HAP-1 (cell line): ENCODE results near the gene TMEM150A.

Source experiments
- DNase-seq, 2 experiments: peaks; one replicate each; pipeline ENCODE4 v3.0.0-alpha.2; 2016 to 2020; ENCODE audit warnings: low spot score in 2 of 2
- H3K27me3 ChIP-seq: fragments of 250-450 bp; sonication (Bioruptor Pico); 2 replicates; pipeline ENCODE4 v1.5.1; 2020; ENCODE audit warnings: low read depth, mild to moderate bottlenecking, moderate library complexity
- H3K36me3 ChIP-seq: fragments of 250-450 bp; sonication (Bioruptor Pico); replicated peaks from 2 replicates; pipeline ENCODE4 v1.5.1; 2020; ENCODE audit warnings: mild to moderate bottlenecking
- H3K4me1 ChIP-seq: fragments of 250-450 bp; sonication (Bioruptor Pico); 2 replicates; pipeline ENCODE4 v1.5.1; 2020; ENCODE audit warnings: mild to moderate bottlenecking
- H3K4me3 ChIP-seq: fragments of 250-450 bp; sonication (Bioruptor Pico); 2 replicates; pipeline ENCODE4 v1.5.1; 2020; ENCODE audit warnings: mild to moderate bottlenecking, moderate library complexity
- H3K9me3 ChIP-seq: fragments of 250-450 bp; sonication (Bioruptor Pico); 2 replicates; pipeline ENCODE4 v1.5.1; 2020; ENCODE audit warnings: mild to moderate bottlenecking, moderate library complexity
- in situ Hi-C: fragments of 300-500 bp; cut with MboI; formaldehyde crosslinking; loops from 3 replicates; pipeline ENCODE4 v1.14.3; 2020; ENCODE audit warnings: low sequenced_read_pairs, inconsistent platforms, mixed read lengths

Gene TMEM150A, protein sequence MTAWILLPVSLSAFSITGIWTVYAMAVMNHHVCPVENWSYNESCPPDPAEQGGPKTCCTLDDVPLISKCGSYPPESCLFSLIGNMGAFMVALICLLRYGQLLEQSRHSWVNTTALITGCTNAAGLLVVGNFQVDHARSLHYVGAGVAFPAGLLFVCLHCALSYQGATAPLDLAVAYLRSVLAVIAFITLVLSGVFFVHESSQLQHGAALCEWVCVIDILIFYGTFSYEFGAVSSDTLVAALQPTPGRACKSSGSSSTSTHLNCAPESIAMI

DNA sequence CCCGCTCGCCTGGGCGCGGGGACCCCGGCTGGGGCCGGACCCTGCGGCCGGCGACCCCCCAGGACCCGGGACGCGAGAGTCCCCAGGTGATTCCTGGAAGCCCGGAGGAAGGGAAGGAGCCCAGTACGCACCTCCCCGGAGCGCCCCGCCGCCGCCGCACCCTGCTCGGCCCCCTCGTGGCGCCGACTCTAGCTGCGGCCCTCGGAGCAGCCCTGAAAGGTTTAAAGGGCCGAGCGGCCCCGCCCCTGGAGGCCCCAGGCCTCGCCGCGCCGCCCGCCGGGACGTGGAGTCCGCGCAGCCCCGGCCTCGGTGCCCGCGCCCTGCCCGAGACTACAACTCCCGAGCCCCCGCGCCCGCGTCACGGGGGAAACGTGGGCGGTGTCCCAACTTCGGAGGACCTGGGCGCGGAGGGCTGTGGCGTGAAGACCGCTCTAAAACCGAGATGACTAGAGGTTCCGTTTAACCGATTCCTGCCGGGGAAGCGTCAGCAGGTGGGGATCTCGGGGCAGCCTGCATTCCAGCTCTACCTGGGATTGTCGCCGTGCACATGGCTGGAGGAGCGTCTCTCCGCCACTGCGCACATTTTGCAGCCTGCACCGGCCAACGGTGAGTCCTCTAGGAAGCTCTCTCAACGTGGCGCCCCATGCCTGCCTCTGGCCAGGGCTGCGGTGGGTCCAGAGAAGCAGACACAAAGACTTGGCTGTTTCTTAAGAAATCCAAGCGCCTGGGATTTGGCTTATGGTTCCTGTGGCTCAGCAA is at the start of gene TMEM150A:
Gene TMEM150A (minus strand): TSS at position 223 of the 759 bp plus-strand sequence. CDS start 750 bp downstream, outside the sequence.
- peak; percentile 87 to 93 for DNase-seq
- Histone ChIP-seq H3K4me3 (peak within 1 kb of the TSS; percentile 71), H3K9me3 (no peaks in the 10 kb centered on the region), H3K27me3 (no peaks in the 10 kb centered on the region), H3K36me3 (peaks cover 17% of the 10 kb centered on the region), H3K4me1 (peaks cover 19% of the 10 kb centered on the region)
- in situ Hi-C loops = loop anchor here (5.0 kb wide), 1 partner anchor 40 kb away; the partner anchor contains the start of gene GGCX

DNA sequence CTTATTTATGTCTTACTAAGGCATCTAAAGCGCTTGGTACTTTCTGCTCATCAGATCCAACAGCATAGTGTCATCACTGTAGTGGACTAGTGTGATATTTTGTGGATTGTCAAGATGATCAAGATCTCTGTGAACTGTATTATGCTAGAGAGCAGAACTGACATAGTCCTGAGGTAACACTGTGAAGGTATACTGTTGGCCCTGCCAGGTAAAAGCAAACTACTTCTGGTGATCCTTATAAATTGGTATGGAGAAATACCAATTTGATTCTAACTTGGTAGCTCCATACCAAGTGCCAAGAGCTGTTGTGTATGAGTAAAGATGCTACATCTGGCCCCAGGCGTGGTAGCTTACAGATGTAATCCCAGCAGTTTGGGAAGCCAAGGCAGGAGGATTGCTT is 49.6 kb upstream of the TMEM150A start:
- in situ Hi-C loops = no loop called here

DNA sequence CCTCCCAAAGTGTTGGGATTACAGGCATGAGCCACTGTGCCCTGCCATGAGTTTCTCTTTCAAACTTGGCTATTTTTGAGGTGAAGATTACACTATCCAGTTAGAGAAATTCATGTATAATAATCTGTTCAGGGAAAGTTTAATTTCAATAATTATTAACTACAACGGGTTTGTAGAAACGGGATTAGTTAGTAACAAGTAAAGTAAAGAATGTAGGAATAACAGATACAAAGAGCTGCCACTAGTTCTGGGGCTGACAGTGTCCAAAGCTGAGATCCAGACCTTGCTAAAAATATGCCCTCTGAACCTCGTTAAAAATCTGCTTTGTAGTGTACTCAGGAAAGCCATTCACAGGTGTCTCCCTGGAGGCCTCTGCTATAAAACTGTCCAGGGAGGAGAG is 48.6 kb upstream of the TMEM150A start:
- in situ Hi-C loops = no loop called here

More for the DNA sequence above, 49.6 kb upstream of the TMEM150A start:
- Histone ChIP-seq H3K9me3 (no peaks in the 10 kb centered on the region), H3K36me3 (peaks cover 60% of the 10 kb centered on the region), H3K27me3 (no peaks in the 10 kb centered on the region), H3K4me1 (peaks cover 2% of the 10 kb centered on the region; the same call in 1 of the 2 replicates), H3K4me3 (no peak overlapping the region)
- DNase-seq = no peak

DNA sequence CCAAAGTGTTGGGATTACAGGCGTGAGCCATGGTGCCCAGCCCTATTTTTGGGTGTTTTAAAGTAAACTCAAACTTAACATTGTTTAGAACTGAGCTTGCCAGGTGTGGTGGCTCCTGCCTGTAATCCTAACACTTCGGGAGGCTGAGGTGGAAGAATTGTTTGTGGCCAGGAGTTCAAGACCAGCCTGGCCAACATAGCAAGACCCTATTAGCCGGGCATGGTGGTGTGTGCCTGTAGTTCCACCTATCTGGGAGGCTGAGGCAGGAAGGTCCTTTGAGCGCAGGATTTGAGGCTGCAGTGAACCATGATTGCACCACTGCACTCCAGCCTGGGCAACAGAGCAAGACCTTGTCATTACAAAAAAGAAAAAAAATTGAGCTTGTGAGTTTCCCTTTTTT is 48.0 kb upstream of the TMEM150A start:
- no peak for DNase-seq
- no peaks in the 10 kb centered on the region for H3K9me3 ChIP-seq
- H3K36me3 ChIP-seq = peaks cover 71% of the 10 kb centered on the region
- no peak overlapping the region for H3K4me3 ChIP-seq
- peaks cover 2% of the 10 kb centered on the region; the same call in 1 of the 2 replicates for H3K4me1 ChIP-seq
- no peaks in the 10 kb centered on the region for H3K27me3 ChIP-seq
- in situ Hi-C loops = no loop called here

More for the DNA sequence above, 48.6 kb upstream of the TMEM150A start:
- Histone ChIP-seq H3K4me3 (no peak overlapping the region), H3K36me3 (peaks cover 64% of the 10 kb centered on the region), H3K27me3 (no peaks in the 10 kb centered on the region), H3K9me3 (no peaks in the 10 kb centered on the region), H3K4me1 (peaks cover 2% of the 10 kb centered on the region; the same call in 1 of the 2 replicates)
- no peak for DNase-seq

DNA sequence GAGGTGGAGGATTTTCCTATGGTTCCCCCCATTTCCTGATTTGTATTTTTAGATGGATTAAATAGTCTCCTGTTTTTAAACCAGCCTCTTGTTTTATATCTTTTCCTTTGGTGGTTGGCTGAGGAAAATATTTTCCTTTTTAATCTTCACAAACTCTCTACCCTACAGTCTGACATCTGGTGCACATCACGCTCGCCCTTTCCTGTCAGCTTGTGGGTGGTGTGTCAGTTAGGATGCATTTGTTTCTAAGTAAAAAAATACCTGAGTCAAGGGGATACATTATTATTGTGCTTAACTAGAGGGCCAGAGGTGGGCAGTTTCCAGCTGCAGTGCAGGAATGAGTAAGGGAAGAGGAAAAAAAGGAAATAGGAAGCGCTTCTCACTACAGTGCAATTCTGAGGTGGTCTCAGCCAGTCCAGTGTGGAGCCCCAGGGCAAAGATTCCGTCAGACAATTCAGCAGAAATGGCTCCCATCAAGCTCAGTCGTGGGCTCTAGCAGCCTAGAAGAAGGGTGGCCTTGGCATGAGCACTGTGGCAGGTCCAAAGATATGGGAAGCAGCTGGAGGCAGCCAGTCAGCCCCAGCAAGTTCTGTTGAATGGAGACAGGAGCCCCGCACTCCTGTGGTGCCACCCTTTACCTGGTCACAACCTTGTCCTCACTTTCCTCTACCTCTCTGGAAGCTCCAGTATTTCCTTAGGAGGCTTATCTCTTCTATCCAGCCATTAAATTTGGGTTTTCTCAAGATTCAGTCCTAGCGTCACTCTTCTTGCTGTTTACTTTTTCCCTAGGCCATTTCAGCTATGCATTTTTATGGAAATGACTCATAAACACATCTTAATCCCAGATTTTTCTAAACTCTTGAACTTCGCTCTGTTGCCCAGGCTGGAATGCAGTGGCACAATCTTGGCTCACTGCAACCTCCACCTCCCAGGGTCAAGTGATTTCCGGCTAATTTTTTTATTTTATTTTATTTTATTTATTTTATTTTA is 47.0 kb upstream of the TMEM150A start:
- H3K4me3 ChIP-seq = no peak overlapping the region
- H3K36me3 ChIP-seq = peaks cover 80% of the 10 kb centered on the region
- no peaks in the 10 kb centered on the region for H3K9me3 ChIP-seq
- no peak for DNase-seq
- H3K4me1 ChIP-seq = peaks cover 2% of the 10 kb centered on the region; the same call in 1 of the 2 replicates
- H3K27me3 ChIP-seq = no peaks in the 10 kb centered on the region
- in situ Hi-C loops = no loop called here

DNA sequence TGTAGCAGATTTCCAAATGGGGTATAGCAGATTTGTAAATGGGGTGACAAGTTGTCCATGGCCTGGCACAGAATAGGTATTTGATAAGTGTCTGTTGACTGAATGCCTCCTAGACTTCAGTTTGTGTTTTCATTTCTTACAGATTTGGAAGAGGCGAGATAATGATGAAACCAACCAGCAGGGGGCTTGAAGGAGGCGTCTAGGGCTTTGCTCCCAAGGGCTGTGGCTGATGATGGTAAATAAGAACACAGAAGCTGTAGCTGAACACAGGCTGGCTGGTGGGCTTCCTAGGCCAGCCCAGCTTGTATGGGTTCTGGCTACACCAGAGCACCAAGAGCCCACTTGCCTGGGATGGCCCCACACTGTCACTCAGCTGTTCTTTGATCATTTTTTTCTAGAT is 46.1 kb upstream of the TMEM150A start:
- Histone ChIP-seq H3K36me3 (peaks cover 88% of the 10 kb centered on the region), H3K27me3 (no peaks in the 10 kb centered on the region), H3K4me1 (no peaks in the 10 kb centered on the region), H3K9me3 (no peaks in the 10 kb centered on the region), H3K4me3 (no peak overlapping the region)
- DNase-seq = peak in 1 of 2 experiments; percentile 48
- in situ Hi-C loops = no loop called here

DNA sequence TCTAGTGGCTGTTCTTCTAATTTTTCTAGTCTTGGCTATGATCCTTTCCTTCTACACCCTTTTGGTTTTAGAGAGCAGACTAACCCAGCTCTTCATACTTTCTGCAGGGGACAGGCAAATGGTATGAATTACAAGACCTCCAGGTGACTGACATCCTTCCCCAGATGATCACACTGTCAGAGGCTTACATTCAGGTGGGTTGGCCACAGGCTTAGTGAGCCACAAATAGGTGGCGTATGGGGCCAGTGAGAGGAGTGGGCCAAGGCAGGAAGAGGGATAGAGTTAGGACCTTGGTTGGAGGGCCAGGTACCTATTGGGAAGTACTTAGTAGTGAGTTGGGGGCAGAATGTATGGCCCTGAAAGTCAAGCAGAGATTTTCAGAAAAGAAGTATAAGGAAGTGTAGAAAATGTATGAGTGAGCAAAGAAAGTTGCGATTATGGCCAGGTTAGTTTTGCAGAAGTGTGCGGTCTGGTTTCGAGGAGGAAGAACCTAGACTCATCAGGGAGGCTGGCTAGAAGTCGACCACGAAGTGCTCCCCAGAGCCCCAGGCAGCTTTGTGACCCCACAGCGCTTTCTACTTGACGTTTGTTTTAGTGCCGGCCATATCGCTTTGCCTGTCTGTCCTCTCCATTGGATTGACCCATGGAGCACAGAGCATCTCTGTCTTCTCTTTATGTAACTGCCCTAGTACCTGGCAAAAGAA is 45.5 kb upstream of the TMEM150A start:
- H3K36me3 ChIP-seq = peaks cover 88% of the 10 kb centered on the region
- no peaks in the 10 kb centered on the region for H3K27me3 ChIP-seq
- no peaks in the 10 kb centered on the region for H3K9me3 ChIP-seq
- H3K4me1 ChIP-seq = no peaks in the 10 kb centered on the region
- DNase-seq = no peak
- no peak overlapping the region for H3K4me3 ChIP-seq
- in situ Hi-C loops = no loop called here

DNA sequence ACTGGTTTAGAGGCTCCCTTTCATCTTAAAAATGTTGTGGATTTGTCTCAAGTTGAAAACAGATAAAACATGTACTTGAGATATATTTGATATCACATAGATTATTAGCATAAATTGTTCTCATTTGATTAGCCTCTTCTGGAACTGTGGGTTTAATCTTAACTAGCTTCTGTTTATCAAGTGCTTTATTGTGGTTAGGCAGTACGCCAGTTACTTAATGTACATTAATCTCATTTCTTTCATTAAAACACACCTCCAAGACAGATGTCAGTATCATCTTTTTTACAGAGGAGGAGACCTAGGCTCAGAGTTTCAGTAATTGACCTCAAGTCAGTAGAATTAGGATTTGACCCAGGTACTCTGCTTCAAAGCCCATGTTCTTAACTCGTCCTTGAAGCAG is 43.7 kb upstream of the TMEM150A start:
- Histone ChIP-seq H3K36me3 (peaks cover 94% of the 10 kb centered on the region), H3K4me3 (no peak overlapping the region), H3K9me3 (no peaks in the 10 kb centered on the region), H3K4me1 (no peaks in the 10 kb centered on the region), H3K27me3 (no peaks in the 10 kb centered on the region)
- in situ Hi-C loops = no loop called here
- DNase-seq = no peak

DNA sequence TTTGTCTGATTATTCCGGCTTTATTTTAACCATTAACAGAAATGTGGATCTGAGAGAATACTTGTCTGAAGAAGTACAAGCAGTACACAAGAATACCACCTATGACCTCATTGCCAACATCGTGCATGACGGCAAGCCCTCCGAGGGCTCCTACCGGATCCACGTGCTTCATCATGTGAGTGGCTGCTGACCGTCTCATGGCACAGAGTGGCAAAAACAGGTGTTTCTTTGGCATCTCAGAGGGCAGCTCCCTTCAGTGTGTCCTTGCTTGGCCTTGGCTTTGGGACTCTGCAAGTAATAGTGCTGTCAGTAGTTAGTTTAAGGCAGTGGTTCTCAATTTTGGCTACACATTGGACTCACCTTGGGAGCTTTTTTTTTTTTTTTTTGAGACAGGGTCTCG is 42.4 kb upstream of the TMEM150A start:
- Histone ChIP-seq H3K36me3 (peaks cover 93% of the 10 kb centered on the region), H3K27me3 (no peaks in the 10 kb centered on the region), H3K9me3 (no peaks in the 10 kb centered on the region), H3K4me1 (no peaks in the 10 kb centered on the region), H3K4me3 (no peak overlapping the region)
- DNase-seq = no peak
- in situ Hi-C loops = no loop called here

DNA sequence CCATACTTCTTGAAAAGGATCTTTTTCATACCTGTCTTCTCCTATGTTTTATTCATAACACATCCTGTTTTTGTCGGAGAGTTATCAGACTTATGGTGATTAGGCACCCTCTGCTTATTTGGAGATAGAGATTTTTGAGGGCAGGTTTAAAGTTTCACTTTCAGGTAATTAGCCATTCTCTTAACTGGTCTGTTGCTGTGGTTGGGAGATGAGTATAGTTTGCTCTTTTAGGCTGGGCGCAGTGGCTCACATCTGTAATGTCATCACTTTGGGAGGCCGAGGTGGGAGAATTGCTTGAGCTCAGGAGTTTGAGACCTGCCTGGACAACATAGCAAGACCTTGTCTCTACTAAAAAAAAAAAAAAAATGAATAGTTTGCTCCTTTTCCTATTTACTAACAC is 40.2 kb upstream of the TMEM150A start:
- H3K9me3 ChIP-seq = no peaks in the 10 kb centered on the region
- H3K4me1 ChIP-seq = no peaks in the 10 kb centered on the region
- H3K36me3 ChIP-seq = peaks cover 93% of the 10 kb centered on the region
- in situ Hi-C loops = no loop called here
- DNase-seq = no peak
- no peaks in the 10 kb centered on the region for H3K27me3 ChIP-seq
- no peak overlapping the region for H3K4me3 ChIP-seq

DNA sequence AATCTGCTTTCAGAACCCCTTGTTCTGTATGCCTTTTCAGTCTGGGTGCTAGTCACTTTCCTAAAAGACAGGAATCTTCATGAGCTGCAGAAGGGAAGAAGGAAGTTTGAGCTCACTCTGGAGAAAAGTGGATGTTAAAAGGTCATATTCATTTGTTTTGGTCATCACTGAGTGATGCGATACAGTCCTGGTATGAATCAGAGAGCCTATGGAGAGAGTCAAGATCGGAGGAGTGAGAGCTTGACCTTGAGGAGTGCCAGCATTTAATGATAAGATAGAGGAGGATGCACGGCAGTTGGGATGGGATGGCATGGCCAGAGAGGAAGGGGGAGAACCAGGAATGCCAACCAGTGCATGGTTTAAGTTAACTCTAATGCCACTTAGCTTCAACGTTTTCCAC is 33.1 kb upstream of the TMEM150A start:
- Histone ChIP-seq H3K9me3 (no peaks in the 10 kb centered on the region), H3K27me3 (no peaks in the 10 kb centered on the region), H3K36me3 (peaks cover 93% of the 10 kb centered on the region), H3K4me1 (no peaks in the 10 kb centered on the region), H3K4me3 (no peak overlapping the region)
- in situ Hi-C loops = loop anchor here (10.0 kb wide), 1 partner anchor 499 kb away; no protein-coding TSS in a partner anchor
- no peak for DNase-seq

DNA sequence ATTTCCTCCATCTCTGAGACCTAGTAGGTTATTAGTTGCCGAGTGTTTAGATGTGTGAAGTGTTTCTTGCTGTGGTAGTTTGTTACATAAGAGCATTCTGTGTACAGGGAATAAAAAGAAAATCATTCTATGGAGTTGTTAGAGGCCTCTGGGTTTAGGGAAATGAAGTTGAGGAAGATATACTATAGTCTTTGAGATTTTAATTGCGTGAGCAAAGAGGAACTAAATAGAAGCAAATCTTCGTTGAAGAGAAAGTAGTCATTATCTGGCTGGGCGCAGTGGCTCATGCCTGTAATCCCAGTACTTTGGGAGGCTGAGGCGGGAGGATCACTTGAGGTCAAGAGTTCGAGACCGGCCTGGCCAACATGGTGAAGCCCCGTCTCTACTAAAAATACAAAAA is 32.5 kb upstream of the TMEM150A start:
- DNase-seq = no peak
- Histone ChIP-seq H3K36me3 (peaks cover 96% of the 10 kb centered on the region), H3K4me3 (no peak overlapping the region), H3K4me1 (no peaks in the 10 kb centered on the region), H3K9me3 (no peaks in the 10 kb centered on the region), H3K27me3 (no peaks in the 10 kb centered on the region)
- in situ Hi-C loops = loop anchor here (10.0 kb wide), 1 partner anchor 500 kb away; no protein-coding TSS in a partner anchor

DNA sequence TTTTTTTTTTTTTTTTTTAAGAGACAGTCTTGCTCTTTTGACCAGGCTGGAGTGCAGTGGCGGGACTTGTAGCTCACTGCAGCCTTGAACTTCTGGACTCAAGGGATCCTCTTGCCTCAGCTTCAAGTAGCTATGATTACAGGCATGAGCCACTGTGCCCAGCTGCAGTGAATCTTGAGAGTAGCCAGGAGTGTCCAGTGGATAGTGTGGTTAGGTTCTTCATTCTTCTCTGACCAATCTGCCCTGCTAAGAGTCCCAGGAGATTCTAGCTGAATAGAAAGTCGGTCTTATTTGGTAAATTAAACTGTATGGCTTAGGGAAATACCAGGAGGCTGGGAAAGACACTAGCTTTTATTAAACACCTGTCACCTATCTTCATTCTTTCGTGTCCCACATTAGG is 28.8 kb upstream of the TMEM150A start:
- Histone ChIP-seq H3K27me3 (no peaks in the 10 kb centered on the region), H3K36me3 (peaks cover 94% of the 10 kb centered on the region), H3K4me3 (no peak overlapping the region), H3K9me3 (no peaks in the 10 kb centered on the region), H3K4me1 (no peaks in the 10 kb centered on the region)
- in situ Hi-C loops = loop anchor here (10.0 kb wide), 1 partner anchor 503 kb away; no protein-coding TSS in a partner anchor
- DNase-seq = no peak
